Diencephalon (tissue), 1 donor: Measurements from ENCODE around the gene CTLA4. TPM values are rescaled to one million over a fixed set of nuclear protein-coding genes. Genes with fewer than 3 reads are reported as not detected.

ENCODE experiments used
- total RNA-seq: library from RNA; depleted of rRNA; stranded (reverse); fragments of >200 nt; gene quantifications from one replicate; pipeline ENCODE4 v1.2.3, GENCODE V29; 2014

The CTLA4 gene
- 0.23 TPM for total RNA-seq

DNA sequence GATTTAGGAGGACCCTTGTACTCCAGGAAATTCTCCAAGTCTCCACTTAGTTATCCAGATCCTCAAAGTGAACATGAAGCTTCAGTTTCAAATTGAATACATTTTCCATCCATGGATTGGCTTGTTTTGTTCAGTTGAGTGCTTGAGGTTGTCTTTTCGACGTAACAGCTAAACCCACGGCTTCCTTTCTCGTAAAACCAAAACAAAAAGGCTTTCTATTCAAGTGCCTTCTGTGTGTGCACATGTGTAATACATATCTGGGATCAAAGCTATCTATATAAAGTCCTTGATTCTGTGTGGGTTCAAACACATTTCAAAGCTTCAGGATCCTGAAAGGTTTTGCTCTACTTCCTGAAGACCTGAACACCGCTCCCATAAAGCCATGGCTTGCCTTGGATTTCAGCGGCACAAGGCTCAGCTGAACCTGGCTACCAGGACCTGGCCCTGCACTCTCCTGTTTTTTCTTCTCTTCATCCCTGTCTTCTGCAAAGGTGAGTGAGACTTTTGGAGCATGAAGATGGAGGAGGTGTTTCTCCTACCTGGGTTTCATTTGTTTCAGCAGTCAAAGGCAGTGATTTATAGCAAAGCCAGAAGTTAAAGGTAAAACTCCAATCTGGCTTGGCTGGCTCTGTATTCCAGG lies at the start of gene CTLA4:
CTLA4 (plus strand) TSS at position 211 of the 640 bp plus-strand sequence; CDS start at position 383, 172 bp downstream.

Other genes starting within 250 kb of the CTLA4 start
- gene CD28, start 161.1 kb upstream of the CTLA4 start, total RNA-seq = 0.69 TPM
- gene ICOS, start 69.0 kb downstream of the CTLA4 start, total RNA-seq = not detected